Heart left ventricle (tissue), 16 donors: Measurements from ENCODE around the gene EMC10. TPM values are rescaled to one million over a fixed set of nuclear protein-coding genes. Genes with fewer than 3 reads are reported as not detected.

Experiments
- ATAC-seq, 4 donors: fragments of 200-7000 bp; cut with Tn5 transposase; one replicate each; pipeline ENCODE4 v1.9.1; 2020 to 2022; ENCODE audit warnings: moderate library complexity in 4 of 4, mild to moderate bottlenecking in 3 of 4, moderate number of reproducible peaks in 1 of 4
- DNase-seq, 5 donors: peaks; one replicate each; pipeline ENCODE4 v3.0.0-alpha.2; 2020
- H3K27ac ChIP-seq, 12 donors: fragments of 200-600 bp; sonication (generic) in 4 of 12; one replicate each; pipeline versions ENCODE4 v1.5.0 to v1.8.0; 2016 to 2022; ENCODE audit warnings: mild to moderate bottlenecking in 2 of 12
- H3K27me3 ChIP-seq, 9 donors: fragments of 200-600 bp; sonication (generic) in 2 of 9; one replicate each; pipeline versions ENCODE4 v1.5.1 to v1.8.0; 2016 to 2022; ENCODE audit warnings: mild to moderate bottlenecking in 3 of 9
- H3K36me3 ChIP-seq, 9 donors: fragments of 200-600 bp; sonication (generic) in 2 of 9; one replicate each; pipeline versions ENCODE4 v1.5.0 to v1.8.0; 2018 to 2022; ENCODE audit warnings: mild to moderate bottlenecking in 2 of 9
- H3K4me1 ChIP-seq, 12 donors: fragments of 200-600 bp; sonication (generic) in 4 of 12; one replicate each; pipeline versions ENCODE4 v1.5.0 to v1.8.0; 2016 to 2022; ENCODE audit warnings: mild to moderate bottlenecking in 3 of 12
- H3K4me3 ChIP-seq, 12 donors: fragments of 200-600 bp; sonication (generic) in 4 of 12; one replicate each; pipeline versions ENCODE4 v1.5.0 to v1.8.0; 2017 to 2022; ENCODE audit warnings: mild to moderate bottlenecking in 9 of 12, moderate library complexity in 4 of 12
- H3K9me3 ChIP-seq, 12 donors: fragments of 200-600 bp; sonication (generic) in 4 of 12; one replicate each; pipeline versions ENCODE4 v1.5.0 to v1.8.0; 2016 to 2022; ENCODE audit warnings: mild to moderate bottlenecking in 1 of 12
- CTCF ChIP-seq, 12 donors: fragments of 200-600 bp; sonication (generic) in 4 of 12; IDR thresholded peaks; one replicate each; pipeline versions ENCODE4 v1.5.0 to v1.8.0; 2018 to 2022; ENCODE audit warnings: antibody characterized with exemption in 12 of 12, mild to moderate bottlenecking in 5 of 12
- POLR2A ChIP-seq, 2 donors: fragments of 450-650 bp; IDR thresholded peaks; one replicate each; pipeline ENCODE4 v1.6.1; 2017; ENCODE audit warnings: antibody characterized with exemption in 2 of 2, mild to moderate bottlenecking in 2 of 2, moderate library complexity in 2 of 2
- WGBS, 4 donors: extraction: QIAGEN DNeasy Blood & Tissue Kit in 2 of 4; methylation state at CpG; one replicate each; pipeline versions ENCODE4 v1.1.5 to v1.1.7; 2013 to 2018; 5-methylcytosine and 5-hydroxymethylcytosine counted together
- intact Hi-C, 10 donors: fragments of 100-400 bp; cut with DNase I; formaldehyde crosslinking; loops; one replicate each; pipeline versions ENCODE4 v1.11.1 to v1.14.2; 2022
- polyA plus RNA-seq, 2 donors: library from polyadenylated mRNA; stranded (reverse); fragments of 200-250 nt; gene quantifications; one replicate each; pipeline ENCODE4 v1.2.3, GENCODE V29; 2013
- total RNA-seq, 9 donors: library from RNA; depleted of rRNA in 2 of 9; stranded (reverse); fragments of >200 nt in 2 of 9; fragmentation: NEBNext Ultra II Directional in 3 of 9; extraction: Animal tissue kit (Norgen Biotek cat#: 25700) in 3 of 9; gene quantifications; one replicate each; pipeline versions ENCODE4 v1.1.0 to v1.2.4, GENCODE V29; 2016 to 2023
- donor health status: ischemic (EF 13 %, LVEDD 7.1; RV severe dilation, severe dysfunction).
- donor health status: healthy with polysubstance abuse.
- donor health status: DM: no; HTN: yes; CAD: no.
- donor health status: DM: no; HTN: no; CAD: no.
- donor health status: ischemic (EF 25% LVEDD 6.9; RV normal size, moderate dysfunction).
- donor health status: ischemic (EF 25% LVEDD 5.7; RV mildly dilated, moderate dysfunction).
- donor health status: healthy.
- donor health status: DM: yes; HTN: yes; CAD: no.
- donor health status: ischemic (EF 35%, LVEDD 5.7; RV mildly dilated, moderate dysfunction).
- donor health status: nonischemic (EF 11% LVEDD 7.7; RV severe dilation, severe dysfunction).
- donor health status: DM: yes; HTN: yes; CAD: no.
- donor health status: PGD.
- donor health status: ischemic (EF 29% LVEDD 5.4; RV normal size, mild dysfunction).
- donor health status: nonischemic (EF 23%, LVEDD 6.1; RV moderate dilation, normal function).

The EMC10 gene
- total and polyA plus RNA-seq, 11 donors, result 72.8 to 138 (median 95.3) TPM

- peaks cover 0 to 16% (median 9%) of the 10 kb centered on the region in 12 donors for H3K9me3 ChIP-seq
- intact Hi-C loops, result loop anchor here (1.0 to 10.0 kb wide), 5 partner anchors 246 to 386 kb away; partner anchors contain the start of gene KLK4 (in 1 of the 10)
- H3K36me3 ChIP-seq, result no peaks in the 10 kb centered on the region
- H3K27me3 ChIP-seq, result no peaks in the 10 kb centered on the region
- no peak overlapping the region for H3K4me3 ChIP-seq
- ATAC-seq (peak in 1 of 4 donors; percentile 34), DNase-seq (no peak)
- no peak overlapping the region for H3K27ac ChIP-seq
- 91 to 92% (median 92%) methylated on average over 16 of the region's 16 CpGs for WGBS, 4 donors
- peaks cover 0 to 3% (median 0%) of the 10 kb centered on the region in 12 donors for H3K4me1 ChIP-seq
- TF ChIP-seq POLR2A (IDR thresholded peaks at IDR 0.05), result no peak
- TF ChIP-seq CTCF (IDR thresholded peaks at IDR 0.05), result no peak
These were observed 60.5 kb downstream of the EMC10 start for GRCh38 chr19:50536662-50537305.

- TF ChIP-seq POLR2A (IDR thresholded peaks at IDR 0.05), result no peak
- TF ChIP-seq CTCF (IDR thresholded peaks at IDR 0.05), result no peak
- Histone ChIP-seq H3K9me3 (peaks cover 0 to 15% (median 8%) of the 10 kb centered on the region in 12 donors), H3K27ac (no peak overlapping the region), H3K27me3 (no peaks in the 10 kb centered on the region), H3K4me3 (no peak overlapping the region), H3K4me1 (peaks cover 0 to 3% (median 0%) of the 10 kb centered on the region in 12 donors), H3K36me3 (no peaks in the 10 kb centered on the region)
- no peak for DNase-seq
- intact Hi-C loops, result loop anchor here (1.0 to 10.0 kb wide), 5 partner anchors 245 to 385 kb away; partner anchors contain the start of gene KLK4 (in 1 of the 10)
- 82 to 87% (median 83%) methylated on average over 18 of the region's 18 CpGs for WGBS, 4 donors
- ATAC-seq, result no peak
These were observed 61.0 kb downstream of the EMC10 start for GRCh38 chr19:50537306-50537685.

- TF ChIP-seq CTCF (IDR thresholded peaks at IDR 0.05), result peak; percentile 62 to 82 (median 75)
- no peak for TF ChIP-seq POLR2A (IDR thresholded peaks at IDR 0.05)
- Histone ChIP-seq H3K4me3 (no peak overlapping the region), H3K27ac (no peak overlapping the region), H3K27me3 (no peaks in the 10 kb centered on the region), H3K36me3 (no peaks in the 10 kb centered on the region), H3K9me3 (peaks cover 0 to 10% (median 5%) of the 10 kb centered on the region in 12 donors), H3K4me1 (peaks cover 0 to 3% (median 0%) of the 10 kb centered on the region in 12 donors)
- intact Hi-C loops, result loop anchor here (1.0 to 10.0 kb wide), 5 partner anchors 245 to 385 kb away; partner anchors contain the start of gene KLK4 (in 1 of the 10)
- DNase-seq (peak; percentile 52 to 86 (median 80)), ATAC-seq (peak; percentile 75 to 86 (median 82))
- 17 to 23% (median 21%) methylated on average over 15 of the region's 15 CpGs for WGBS, 4 donors
These were observed 61.5 kb downstream of the EMC10 start for GRCh38 chr19:50537769-50538230.

Other genes with a start within 250 kb of the EMC10 start
- 1 to 10 TPM in 8 of 9 donors, under 1 TPM in 1; 0.87 to 4.4 (median 2.5) TPM for gene KCNC3, start 147.1 kb upstream of the EMC10 start, total RNA-seq
- gene KCNC3, start 147.1 kb upstream of the EMC10 start, polyA plus RNA-seq, result 1 to 10 TPM; 1.7 to 3.3 TPM
- under 1 TPM in 4 of 9 donors, not detected in 5; 0.28 to 0.89 (median 0.66) TPM for gene NAPSA, start 110.9 kb upstream of the EMC10 start, total RNA-seq
- under 1 TPM; 0.36 to 0.61 TPM for gene NAPSA, start 110.9 kb upstream of the EMC10 start, polyA plus RNA-seq
- gene NR1H2, start 100.0 kb upstream of the EMC10 start, total RNA-seq, result 100 to 1,000 TPM in 3 of 9 donors, 10 to 100 TPM in 6; 66.2 to 162 (median 74.3) TPM
- 100 to 1,000 TPM in 1 of 2 donors, 10 to 100 TPM in 1; 91.5 to 155 TPM for gene NR1H2, start 100.0 kb upstream of the EMC10 start, polyA plus RNA-seq
- gene POLD1, start 92.2 kb upstream of the EMC10 start, total RNA-seq, result 10 to 100 TPM in 4 of 9 donors, 1 to 10 TPM in 5; 6.1 to 18.0 (median 9.0) TPM
- gene POLD1, start 92.2 kb upstream of the EMC10 start, polyA plus RNA-seq, result 10 to 100 TPM in 1 of 2 donors, 1 to 10 TPM in 1; 9.6 to 12.1 TPM
- gene SPIB, start 57.6 kb upstream of the EMC10 start, total RNA-seq, result under 1 TPM in 2 of 9 donors, not detected in 7; 0.16 to 0.53 TPM
- gene SPIB, start 57.6 kb upstream of the EMC10 start, polyA plus RNA-seq, result under 1 TPM in 1 of 2 donors, not detected in 1; 0.10 TPM
- gene MYBPC2, start 43.6 kb upstream of the EMC10 start, total RNA-seq, result under 1 TPM in 3 of 9 donors, not detected in 6; 0.09 to 0.35 (median 0.28) TPM
- not detected for gene MYBPC2, start 43.6 kb upstream of the EMC10 start, polyA plus RNA-seq
- gene GARIN5A, start 341 bp downstream of the EMC10 start, total RNA-seq, result 1 to 10 TPM in 6 of 9 donors, under 1 TPM in 3; 0.51 to 6.4 (median 1.6) TPM
- gene GARIN5A, start 341 bp downstream of the EMC10 start, polyA plus RNA-seq, result 1 to 10 TPM; 1.1 to 3.0 TPM
- 10 to 100 TPM; 18.7 to 43.8 (median 29.5) TPM for gene JOSD2, start 34.7 kb downstream of the EMC10 start, total RNA-seq
- gene JOSD2, start 34.7 kb downstream of the EMC10 start, polyA plus RNA-seq, result 10 to 100 TPM; 47.7 to 49.7 TPM
- not detected for gene ASPDH, start 37.4 kb downstream of the EMC10 start, total RNA-seq
- gene ASPDH, start 37.4 kb downstream of the EMC10 start, polyA plus RNA-seq, result not detected
- 1 to 10 TPM in 4 of 9 donors, under 1 TPM in 5; 0.35 to 2.4 (median 0.87) TPM for gene LRRC4B, start 91.9 kb downstream of the EMC10 start, total RNA-seq
- gene LRRC4B, start 91.9 kb downstream of the EMC10 start, polyA plus RNA-seq, result 1 to 10 TPM in 1 of 2 donors, under 1 TPM in 1; 0.97 to 1.0 TPM
- gene SYT3, start 163.4 kb downstream of the EMC10 start, total RNA-seq, result under 1 TPM in 4 of 9 donors, not detected in 5; 0.17 to 0.75 (median 0.25) TPM
- under 1 TPM in 1 of 2 donors, not detected in 1; 0.06 TPM for gene SYT3, start 163.4 kb downstream of the EMC10 start, polyA plus RNA-seq
- gene C19orf81, start 172.9 kb downstream of the EMC10 start, total RNA-seq, result 1 to 10 TPM in 5 of 9 donors, under 1 TPM in 2, not detected in 2; 0.65 to 3.6 (median 1.7) TPM
- not detected for gene C19orf81, start 172.9 kb downstream of the EMC10 start, polyA plus RNA-seq
- 1 to 10 TPM in 1 of 9 donors, under 1 TPM in 7, not detected in 1; 0.28 to 2.1 (median 0.49) TPM for gene SHANK1, start 243.3 kb downstream of the EMC10 start, total RNA-seq
- gene SHANK1, start 243.3 kb downstream of the EMC10 start, polyA plus RNA-seq, result under 1 TPM; 0.03 to 0.23 TPM
- 10 to 100 TPM in 1 of 9 donors, 1 to 10 TPM in 8; 2.4 to 16.6 (median 4.2) TPM for gene CLEC11A, start 246.9 kb downstream of the EMC10 start, total RNA-seq
- 1 to 10 TPM; 2.4 to 7.2 TPM for gene CLEC11A, start 246.9 kb downstream of the EMC10 start, polyA plus RNA-seq